SH-SY5Y (cell line): ENCODE data around the gene ADAMTS3.

ENCODE experiments used
- GATA2 ChIP-seq: IDR thresholded peaks from 2 replicates; pipeline ENCODE4 v1.6.1; 2011; ENCODE audit warnings: mild to moderate bottlenecking, low read depth, low read length
- GATA3 ChIP-seq: IDR thresholded peaks from 2 replicates; pipeline ENCODE4 v1.6.1; 2011; ENCODE audit warnings: low read depth, mild to moderate bottlenecking, low read length, moderate library complexity

The ADAMTS3 gene

GRCh38 chr4:72568959-72569718 is at the start of gene ADAMTS3:
Gene ADAMTS3, minus strand, starts transcription at chr4:72569221. Its CDS starts 459 bp downstream, at chr4:72568762.
- no peak for TF ChIP-seq GATA3
- no peak for TF ChIP-seq GATA2

- TF ChIP-seq GATA3 (no peak), GATA2 (no peak)
Measured at GRCh38 chr4:72613959-72614358, 44.9 kb upstream of the ADAMTS3 start.

- TF ChIP-seq GATA3 (no peak), GATA2 (no peak)
Measured at GRCh38 chr4:72606751-72607150, 37.7 kb upstream of the ADAMTS3 start.

- TF ChIP-seq GATA3 (no peak), GATA2 (no peak)
Measured at GRCh38 chr4:72604324-72604723, 35.3 kb upstream of the ADAMTS3 start.

- TF ChIP-seq GATA3 (no peak), GATA2 (no peak)
Measured at GRCh38 chr4:72602396-72603376, 33.7 kb upstream of the ADAMTS3 start.

GRCh38 chr4:72591547-72592454 is 22.8 kb upstream of the ADAMTS3 start:
- TF ChIP-seq GATA3: no peak
- no peak for TF ChIP-seq GATA2

- no peak for TF ChIP-seq GATA3
Measured at GRCh38 chr4:72587334-72587733, 18.3 kb upstream of the ADAMTS3 start.

- TF ChIP-seq GATA3: no peak
- no peak for TF ChIP-seq GATA2
Measured at GRCh38 chr4:72582853-72583252, 13.8 kb upstream of the ADAMTS3 start.

GRCh38 chr4:72577211-72577610 is 8.2 kb upstream of the ADAMTS3 start:
- TF ChIP-seq GATA2 (no peak), GATA3 (no peak)

- TF ChIP-seq GATA2: no peak
- no peak for TF ChIP-seq GATA3
Measured at GRCh38 chr4:72571337-72571736, 2.3 kb upstream of the ADAMTS3 start.

GRCh38 chr4:72569719-72570235 is 756 bp upstream of the ADAMTS3 start:
- TF ChIP-seq GATA3: no peak

GRCh38 chr4:72567821-72568675 is 973 bp downstream of the ADAMTS3 start:
- no peak for TF ChIP-seq GATA3

GRCh38 chr4:72567036-72567435 is 2.0 kb downstream of the ADAMTS3 start:
- TF ChIP-seq GATA2 (no peak), GATA3 (no peak)
